K562 (cell line): ENCODE results near the gene NOD2. TPM values are rescaled to one million over a fixed set of nuclear protein-coding genes. Genes with fewer than 3 reads are reported as not detected.

Source experiments
- ATAC-seq: fragments of 200-7000 bp; cut with Tn5 transposase; 3 replicates; pipeline ENCODE4 v1.9.1; 2020; ENCODE audit warnings: moderate library complexity
- BruUV-seq: library from RNA; stranded (reverse); fragments of 400-500 nt; replicated peaks from 2 replicates; lab custom pipeline; 2021; lab: Mats Ljungman, UMichigan
- CTCF ChIA-PET: fragments of 300-600 bp; formaldehyde crosslinking; extraction: SDS; loops from one replicate; lab custom pipeline; 2021; ENCODE audit warnings: low intra/inter-chr PET ratio; lab: Yijun Ruan, JAX
- POLR2A ChIA-PET: fragments of 300-600, 350-650 bp; sonication (Branson Sonifier 250); formaldehyde crosslinking; extraction: SDS; loops from one replicate; lab custom pipeline; 2021; ENCODE audit warnings: antibody characterized with exemption, inconsistent platforms; lab: Yijun Ruan, JAX
- DNase-seq, 4 experiments: peaks; one replicate each; pipeline versions ENCODE4 v3.0.0 to v3.0.0-alpha.2; 2011 to 2018; ENCODE audit warnings: low spot score in 3 of 4, mixed read lengths in 3 of 4; ENCODE audit errors: extremely low read depth in 1 of 4
- FAIRE-seq: peaks from 2 replicates; lab custom pipeline; 2011; peaks lifted over from hg19 to GRCh38; lab: Jason Lieb, UNC
- H2AFZ ChIP-seq: 2 replicates; pipeline ENCODE4 v1.6.0; 2011; ENCODE audit warnings: low read depth, low read length, control low read depth, inconsistent platforms
- H3K27ac ChIP-seq: fragments of 200-600 bp; 3 replicates; pipeline ENCODE4 v1.8.0; 2011; ENCODE audit warnings: low read depth, mild to moderate bottlenecking, control low read depth, inconsistent platforms, low read length, moderate library complexity, mixed read lengths; ENCODE audit errors: extremely low read depth
- H3K27me3 ChIP-seq, 2 experiments: fragments of 300-600 bp in 1 of 2; 2 replicates in 1 of 2; 3 replicates in 1 of 2; pipeline versions ENCODE4 v1.6.0 to v1.8.0; 2011; ENCODE audit warnings: inconsistent platforms in 2 of 2, low read length in 2 of 2, mild to moderate bottlenecking in 1 of 2, mixed read lengths in 1 of 2, moderate library complexity in 1 of 2; ENCODE audit not compliant: control insufficient read depth in 2 of 2, insufficient read depth in 2 of 2
- H3K36me3 ChIP-seq: fragments of 300-600 bp; 3 replicates; pipeline ENCODE4 v1.8.0; 2011; ENCODE audit warnings: mild to moderate bottlenecking, low read length, inconsistent platforms; ENCODE audit not compliant: control insufficient read depth, insufficient read depth
- H3K4me1 ChIP-seq, 2 experiments: fragments of 200-600 bp in 1 of 2; replicated peaks in 1 of 2; 2 replicates in 1 of 2; 3 replicates in 1 of 2; pipeline versions ENCODE4 v1.5.1 to v1.8.0; 2011; ENCODE audit warnings: inconsistent platforms in 2 of 2, low read length in 2 of 2, mild to moderate bottlenecking in 1 of 2, mixed read lengths in 1 of 2, moderate library complexity in 1 of 2; ENCODE audit not compliant: control insufficient read depth in 2 of 2, insufficient read depth in 2 of 2
- H3K4me2 ChIP-seq: 2 replicates; pipeline ENCODE4 v1.6.1; 2011; ENCODE audit warnings: low read length, control low read depth, inconsistent platforms, mixed read lengths; ENCODE audit not compliant: insufficient read depth
- H3K4me3 ChIP-seq: fragments of 200-600 bp; sonication (generic), shearing (Covaris generic); 2 replicates; pipeline ENCODE4 v1.5.1; 2016; ENCODE audit warnings: control low read depth, inconsistent platforms
- H3K79me2 ChIP-seq: fragments of 200-600 bp; 3 replicates; pipeline ENCODE4 v1.8.0; 2011; ENCODE audit warnings: low read length, inconsistent platforms; ENCODE audit not compliant: control insufficient read depth, insufficient read depth
- H3K9ac ChIP-seq, 2 experiments: 2 replicates each; pipeline versions ENCODE4 v1.6.0 to v1.6.1; 2011; ENCODE audit warnings: low read depth in 2 of 2, low read length in 2 of 2, control low read depth in 1 of 2, inconsistent platforms in 1 of 2, mild to moderate bottlenecking in 1 of 2, mixed read lengths in 1 of 2; ENCODE audit not compliant: insufficient read depth in 1 of 2
- H3K9me1 ChIP-seq: one replicate; pipeline ENCODE4 v1.6.0; 2011; ENCODE audit warnings: inconsistent platforms, mild to moderate bottlenecking, low read length, moderate library complexity; ENCODE audit not compliant: control insufficient read depth, insufficient read depth
- H3K9me3 ChIP-seq: replicated peaks from 2 replicates; pipeline ENCODE4 v1.5.1; 2011; ENCODE audit warnings: low read depth, low read length, inconsistent platforms; ENCODE audit not compliant: control insufficient read depth, insufficient read depth
- H4K20me1 ChIP-seq: replicated peaks from 2 replicates; pipeline ENCODE4 v1.6.1; 2011; ENCODE audit warnings: low read length, inconsistent platforms, mixed read lengths; ENCODE audit not compliant: control insufficient read depth, insufficient read depth
- ETV6 ChIP-seq, 3 experiments: fragments of 150-350 bp in 1 of 3; sonication (generic) in 1 of 3; formaldehyde crosslinking in 1 of 3; IDR thresholded peaks; 2 replicates each; pipeline versions ENCODE4 v1.6.1 to v1.8.0; 2014 to 2022; ENCODE audit warnings: borderline replicate concordance in 2 of 3, low read depth in 2 of 3, antibody characterized with exemption in 1 of 3, low read length in 1 of 3, mild to moderate bottlenecking in 1 of 3, missing genetic modification reagents in 1 of 3
- SMC3 ChIP-seq: conservative IDR thresholded peaks from 2 replicates; pipeline ENCODE4 v1.6.1; 2011; ENCODE audit warnings: low read depth, low read length, improper control_type of control experiment; ENCODE audit not compliant: insufficient read depth
- TSC22D4 ChIP-seq: fragments of 450-650 bp; IDR thresholded peaks from 2 replicates; pipeline ENCODE4 v1.6.1; 2016; ENCODE audit warnings: missing genetic modification characterization, missing biosample characterization, control low read depth
- WGBS: fragments of 100-300 bp; shearing (Covaris generic); methylation state at CpG from one replicate; pipeline ENCODE4 v1.1.6; 2016; ENCODE audit warnings: low coverage, mixed read lengths; ENCODE audit not compliant: insufficient coverage; ENCODE audit errors: missing lambda C conversion rate; 5-methylcytosine and 5-hydroxymethylcytosine counted together
- in situ Hi-C: fragments of 300-500 bp; cut with MboI; formaldehyde crosslinking; loops from 4 replicates; pipeline ENCODE4 v1.15.0; 2018; ENCODE audit warnings: inconsistent platforms, mixed read lengths
- intact Hi-C: fragments of 100-400 bp; cut with micrococcal nuclease; formaldehyde crosslinking; loops from 2 replicates; pipeline ENCODE4 v1.14.2; 2022
- polyA plus RNA-seq, 8 experiments: library from polyadenylated mRNA; depleted of rRNA in 4 of 8; stranded (reverse) in 5 of 8; unstranded in 3 of 8; fragments of >200 nt; fragmentation: Nextera tagmentation in 2 of 8; fragmentation: Illumina TruSeq in 1 of 8; extraction: Ambion mirVana in 2 of 8; extraction: Trizol in 1 of 8; gene quantifications; 2 replicates each; pipeline versions ENCODE4 v1.2.1 to v1.2.3, GENCODE V29; 2011 to 2014; ENCODE audit warnings: inconsistent platforms in 1 of 8, missing spikeins in 1 of 8
- total RNA-seq, 7 experiments: library from RNA; depleted of rRNA in 6 of 7; stranded (reverse); fragments of >200 nt in 6 of 7; fragmentation: Illumina TruSeq in 2 of 7; extraction: Trizol in 2 of 7; gene quantifications; 2 replicates each; pipeline versions ENCODE4 v1.2.1 to v1.2.3, GENCODE V29; 2011 to 2021; ENCODE audit warnings: low replicate concordance in 1 of 7

NOD2 gene
- total and polyA plus RNA-seq, 9 of the 15 experiments (the other 6 are each of a cell fraction or from before 2014, with no cell fraction given): 0.04 TPM; not detected in 8

- Histone ChIP-seq H3K4me3 (no peak overlapping the region), H3K9me3 (peaks cover 4% of the 10 kb centered on the region; the same call in 1 of the 2 replicates), H3K27ac (no peak overlapping the region), H4K20me1 (no peaks in the 10 kb centered on the region), H3K9ac (no peak overlapping the region), H2AFZ (no peak overlapping the region), H3K9me1 (no peaks in the 10 kb centered on the region), H3K4me2 (no peak overlapping the region), H3K36me3 (no peaks in the 10 kb centered on the region), H3K79me2 (no peaks in the 10 kb centered on the region), H3K4me1 (no peaks in the 10 kb centered on the region), H3K27me3 (peaks cover 0 to 20% of the 10 kb centered on the region in 2 experiments; a peak in 2 of 5 replicates)
- intact Hi-C loops (no loop called here), in situ Hi-C loops (no loop called here)
- under 1% methylated on average over 22 of the region's 23 CpGs for WGBS
- DNase-seq (no peak), FAIRE-seq (no peak), ATAC-seq (no peak)
- TF ChIP-seq TSC22D4 (no peak), ETV6 (IDR thresholded peaks at IDR 0.05; ENCODE audit: borderline replicate concordance in 1 of 2, low read depth in 2 of 2, low read length in 1 of 2) (no peak), ETV6 (CRISPR knock-in tag; IDR thresholded peaks at IDR 0.05; ENCODE audit: borderline replicate concordance) (no peak), SMC3 (no peak)
- ChIA-PET CTCF (interaction anchor here (0.6 kb wide), 2 partner anchors 669 to 811 kb away, joined by 3 read pairs; no protein-coding TSS in a partner anchor), POLR2A (interaction anchor here (0.9 to 1.2 kb wide), 2 partner anchors 9 to 102 kb away, joined by 3 to 4 read pairs; no protein-coding TSS in a partner anchor)
- no TSS peak for BruUV-seq
These were observed 17.5 kb upstream of the NOD2 start for GRCh38 chr16:50675686-50676610.
